ENCODE results near the gene XBP1. TPM values are rescaled to one million over a fixed set of nuclear protein-coding genes. Genes with fewer than 3 reads are reported as not detected.

XBP1 gene
- total and polyA plus RNA-seq, 2 of the 13 experiments (the other 11 are each of a cell fraction or from before 2014, with no cell fraction given) = 416 to 427 TPM

DNA sequence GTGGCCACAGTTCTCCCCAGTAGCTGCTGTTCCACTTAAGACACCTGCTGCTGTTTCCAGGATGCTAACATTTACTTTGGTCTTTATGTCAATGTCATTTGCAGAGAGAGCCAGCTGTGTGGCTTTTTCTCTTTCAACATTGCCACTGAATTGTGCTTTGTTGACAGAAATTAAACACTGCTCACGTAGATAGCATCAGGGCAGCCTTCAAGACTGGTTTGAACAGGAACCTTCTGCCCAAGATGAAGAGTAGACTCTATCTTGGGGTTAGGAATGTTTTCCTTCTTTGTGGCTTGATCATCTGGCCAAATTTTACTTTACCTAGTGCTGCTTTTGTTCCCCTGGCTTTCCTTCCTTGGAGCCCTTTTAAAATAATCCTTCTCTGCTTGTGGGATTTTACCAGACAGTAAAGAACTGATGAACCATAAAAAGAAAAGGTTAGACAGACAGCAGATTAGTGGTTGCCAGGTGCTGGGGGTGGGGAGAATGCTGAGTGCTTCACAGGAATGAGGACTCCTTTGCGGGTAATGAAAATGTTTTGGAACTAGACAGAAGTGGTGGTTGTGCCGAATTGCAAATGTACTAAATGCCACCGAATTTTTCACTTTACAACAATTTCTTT is 22.7 kb upstream of the XBP1 start (continued):
- TF ChIP-seq BCL6 (CRISPR knock-in tag; IDR thresholded peaks at IDR 0.05) (peak; percentile 54; the same call in 1 of the 2 replicates), ZMYM3 (CRISPR knock-in tag; IDR thresholded peaks at IDR 0.05) (0 out of 2 replicates have a peak, but pooled peaks have one; percentile 57), PHF5A (CRISPR knock-in tag; IDR thresholded peaks at IDR 0.05; ENCODE audit: low read depth, unreplicated experiment) (no peak), KAT8 (CRISPR knock-in tag; IDR thresholded peaks at IDR 0.05) (no peak), FOXA1 (IDR thresholded peaks at IDR 0.05) (no peak; the same call in 1 of the 2 replicates), FOXA1 (CRISPR knock-in tag; IDR thresholded peaks at IDR 0.05) (peak; percentile 93), HNF4G (IDR thresholded peaks at IDR 0.05; ENCODE audit: borderline replicate concordance, low read depth, low read length) (peak; percentile 16; the same call in 1 of the 2 replicates), HNF4G (CRISPR knock-in tag; IDR thresholded peaks at IDR 0.05; ENCODE audit: borderline replicate concordance, low read depth) (no peak), SNAI1 (CRISPR knock-in tag; IDR thresholded peaks at IDR 0.05; ENCODE audit: borderline replicate concordance) (peak; percentile 97), ZNF331 (CRISPR knock-in tag; IDR thresholded peaks at IDR 0.05) (0 out of 2 replicates have a peak, but pooled peaks have one; percentile 22), LCORL (IDR thresholded peaks at IDR 0.05) (no peak), LCORL (CRISPR knock-in tag; IDR thresholded peaks at IDR 0.05) (peak; percentile 70), DMAP1 (CRISPR knock-in tag; IDR thresholded peaks at IDR 0.05) (no peak), RCOR2 (CRISPR knock-in tag; IDR thresholded peaks at IDR 0.05) (peak; percentile 91; the same call in 1 of the 2 replicates), POGZ (CRISPR knock-in tag; IDR thresholded peaks at IDR 0.05) (0 out of 2 replicates have a peak, but pooled peaks have one; percentile 40), CREM (IDR thresholded peaks at IDR 0.05) (peak; percentile 64; the same call in 1 of the 2 replicates), CREM (CRISPR knock-in tag; IDR thresholded peaks at IDR 0.05) (no peak), ZNF24 (IDR thresholded peaks at IDR 0.05) (no peak), SOX5 (CRISPR knock-in tag; IDR thresholded peaks at IDR 0.05; ENCODE audit: borderline replicate concordance) (peak; percentile 74; the same call in 1 of the 2 replicates), HDAC1 (CRISPR knock-in tag; IDR thresholded peaks at IDR 0.05) (peak; percentile 50; the same call in 1 of the 2 replicates), POLR2G (IDR thresholded peaks at IDR 0.05; ENCODE audit: low read depth, low read length) (peak; percentile 44; the same call in 1 of the 2 replicates), ELF3 (CRISPR knock-in tag; IDR thresholded peaks at IDR 0.05) (no peak), ZBTB20 (CRISPR knock-in tag; IDR thresholded peaks at IDR 0.05; ENCODE audit: borderline replicate concordance, low read depth) (no peak), MEF2D (CRISPR knock-in tag; IDR thresholded peaks at IDR 0.05) (no peak), HMG20A (CRISPR knock-in tag; IDR thresholded peaks at IDR 0.05; ENCODE audit: borderline replicate concordance) (peak; percentile 59; the same call in 1 of the 2 replicates)
- TF ChIP-seq, protein P1, sequence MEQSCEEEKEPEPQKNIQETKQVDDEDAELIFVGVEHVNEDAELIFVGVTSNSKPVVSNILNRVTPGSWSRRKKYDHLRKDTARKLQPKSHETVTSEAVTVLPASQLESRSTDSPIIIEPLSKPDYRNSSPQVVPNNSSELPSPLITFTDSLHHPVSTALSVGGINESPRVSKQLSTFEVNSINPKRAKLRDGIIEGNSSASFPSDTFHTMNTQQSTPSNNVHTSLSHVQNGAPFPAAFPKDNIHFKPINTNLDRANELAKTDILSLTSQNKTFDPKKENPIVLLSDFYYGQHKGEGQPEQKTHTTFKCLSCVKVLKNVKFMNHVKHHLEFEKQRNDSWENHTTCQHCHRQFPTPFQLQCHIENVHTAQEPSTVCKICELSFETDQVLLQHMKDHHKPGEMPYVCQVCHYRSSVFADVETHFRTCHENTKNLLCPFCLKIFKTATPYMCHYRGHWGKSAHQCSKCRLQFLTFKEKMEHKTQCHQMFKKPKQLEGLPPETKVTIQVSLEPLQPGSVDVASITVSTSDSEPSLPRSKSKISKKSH (CRISPR knock-in tag; IDR thresholded peaks at IDR 0.05; ENCODE audit: borderline replicate concordance) = no peak
- TF ChIP-seq, protein P2, sequence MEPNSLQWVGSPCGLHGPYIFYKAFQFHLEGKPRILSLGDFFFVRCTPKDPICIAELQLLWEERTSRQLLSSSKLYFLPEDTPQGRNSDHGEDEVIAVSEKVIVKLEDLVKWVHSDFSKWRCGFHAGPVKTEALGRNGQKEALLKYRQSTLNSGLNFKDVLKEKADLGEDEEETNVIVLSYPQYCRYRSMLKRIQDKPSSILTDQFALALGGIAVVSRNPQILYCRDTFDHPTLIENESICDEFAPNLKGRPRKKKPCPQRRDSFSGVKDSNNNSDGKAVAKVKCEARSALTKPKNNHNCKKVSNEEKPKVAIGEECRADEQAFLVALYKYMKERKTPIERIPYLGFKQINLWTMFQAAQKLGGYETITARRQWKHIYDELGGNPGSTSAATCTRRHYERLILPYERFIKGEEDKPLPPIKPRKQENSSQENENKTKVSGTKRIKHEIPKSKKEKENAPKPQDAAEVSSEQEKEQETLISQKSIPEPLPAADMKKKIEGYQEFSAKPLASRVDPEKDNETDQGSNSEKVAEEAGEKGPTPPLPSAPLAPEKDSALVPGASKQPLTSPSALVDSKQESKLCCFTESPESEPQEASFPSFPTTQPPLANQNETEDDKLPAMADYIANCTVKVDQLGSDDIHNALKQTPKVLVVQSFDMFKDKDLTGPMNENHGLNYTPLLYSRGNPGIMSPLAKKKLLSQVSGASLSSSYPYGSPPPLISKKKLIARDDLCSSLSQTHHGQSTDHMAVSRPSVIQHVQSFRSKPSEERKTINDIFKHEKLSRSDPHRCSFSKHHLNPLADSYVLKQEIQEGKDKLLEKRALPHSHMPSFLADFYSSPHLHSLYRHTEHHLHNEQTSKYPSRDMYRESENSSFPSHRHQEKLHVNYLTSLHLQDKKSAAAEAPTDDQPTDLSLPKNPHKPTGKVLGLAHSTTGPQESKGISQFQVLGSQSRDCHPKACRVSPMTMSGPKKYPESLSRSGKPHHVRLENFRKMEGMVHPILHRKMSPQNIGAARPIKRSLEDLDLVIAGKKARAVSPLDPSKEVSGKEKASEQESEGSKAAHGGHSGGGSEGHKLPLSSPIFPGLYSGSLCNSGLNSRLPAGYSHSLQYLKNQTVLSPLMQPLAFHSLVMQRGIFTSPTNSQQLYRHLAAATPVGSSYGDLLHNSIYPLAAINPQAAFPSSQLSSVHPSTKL (CRISPR knock-in tag; IDR thresholded peaks at IDR 0.05) = peak; percentile 88

All from HepG2 (cell line).